GM23338 (cell line): Measurements from ENCODE around the gene ADORA3. TPM values are rescaled to one million over a fixed set of nuclear protein-coding genes. Genes with fewer than 3 reads are reported as not detected.

Source experiments
- ATAC-seq: fragments of 200-7000 bp; cut with Tn5 transposase; 3 replicates; pipeline ENCODE4 v1.9.1; 2020
- DNase-seq: peaks from one replicate; pipeline ENCODE4 v3.0.0-alpha.2; 2015; ENCODE audit warnings: low spot score
- H2AFZ ChIP-seq: fragments of 200-600 bp; sonication (generic); 2 replicates; pipeline ENCODE4 v1.8.0; 2016; ENCODE audit warnings: antibody characterized with exemption, mild to moderate bottlenecking, moderate library complexity
- H3F3A ChIP-seq: fragments of 200-600 bp; sonication (generic); replicated peaks from 2 replicates; pipeline ENCODE4 v1.8.0; 2017; ENCODE audit warnings: antibody characterized with exemption, mixed run types, low read depth
- H3K27ac ChIP-seq: fragments of 200-600 bp; sonication (generic); 2 replicates; pipeline ENCODE4 v1.6.1; 2016; ENCODE audit warnings: low read depth
- H3K27me3 ChIP-seq: fragments of 200-600 bp; sonication (generic); 2 replicates; pipeline ENCODE4 v1.8.0; 2016; ENCODE audit warnings: mild to moderate bottlenecking, mixed run types, moderate library complexity; ENCODE audit not compliant: insufficient read depth
- H3K36me3 ChIP-seq: fragments of 200-600 bp; sonication (generic); 2 replicates; pipeline ENCODE4 v1.8.0; 2016; ENCODE audit warnings: mild to moderate bottlenecking; ENCODE audit not compliant: insufficient read depth
- H3K4me1 ChIP-seq: fragments of 200-600 bp; sonication (generic); 2 replicates; pipeline ENCODE4 v1.8.0; 2016; ENCODE audit warnings: mild to moderate bottlenecking, moderate library complexity; ENCODE audit not compliant: insufficient read depth
- H3K4me2 ChIP-seq: fragments of 200-600 bp; sonication (generic); 2 replicates; pipeline ENCODE4 v1.7.1; 2017; ENCODE audit warnings: mixed run types
- H3K4me3 ChIP-seq: fragments of 200-600 bp; sonication (generic); 2 replicates; pipeline ENCODE4 v1.6.1; 2016; ENCODE audit warnings: mixed run types
- H3K79me2 ChIP-seq: fragments of 200-600 bp; sonication (generic); replicated peaks from 2 replicates; pipeline ENCODE4 v1.8.0; 2017; ENCODE audit warnings: mild to moderate bottlenecking; ENCODE audit not compliant: insufficient read depth
- H3K9me2 ChIP-seq: fragments of 200-600 bp; sonication (generic); 2 replicates; pipeline ENCODE4 v1.8.0; 2017; ENCODE audit not compliant: insufficient read depth
- H4K20me1 ChIP-seq: fragments of 200-600 bp; sonication (generic); replicated peaks from 2 replicates; pipeline ENCODE4 v1.8.0; 2017; ENCODE audit warnings: mild to moderate bottlenecking; ENCODE audit not compliant: insufficient read depth
- H3K27ac Mint-ChIP-seq: 2 replicates; pipeline ENCODE4 v1.8.0; 2020; ENCODE audit warnings: inconsistent platforms, mild to moderate bottlenecking, moderate library complexity, mixed read lengths
- H3K27me3 Mint-ChIP-seq: 3 replicates; pipeline ENCODE4 v1.8.0; 2022; ENCODE audit warnings: low read depth, mild to moderate bottlenecking, moderate library complexity, mixed read lengths, inconsistent platforms; ENCODE audit not compliant: insufficient read depth, poor library complexity
- H3K36me3 Mint-ChIP-seq: 3 replicates; pipeline ENCODE4 v1.8.0; 2021; ENCODE audit warnings: low read depth, mild to moderate bottlenecking, inconsistent platforms, moderate library complexity, mixed read lengths
- H3K4me1 Mint-ChIP-seq: 3 replicates; pipeline ENCODE4 v1.8.0; 2020; ENCODE audit warnings: mild to moderate bottlenecking, inconsistent platforms, mixed read lengths
- H3K4me3 Mint-ChIP-seq: 3 replicates; pipeline ENCODE4 v1.8.0; 2021; ENCODE audit warnings: moderate library complexity, mild to moderate bottlenecking, inconsistent platforms, mixed read lengths
- H3K9me3 Mint-ChIP-seq: 3 replicates; pipeline ENCODE4 v1.8.0; 2020; ENCODE audit warnings: moderate library complexity, mild to moderate bottlenecking, inconsistent platforms, mixed read lengths
- CREB1 ChIP-seq: fragments of 250-450 bp; sonication (Bioruptor Pico); IDR thresholded peaks from 2 replicates; pipeline ENCODE4 v1.5.0; 2020; ENCODE audit warnings: low read depth, mild to moderate bottlenecking, moderate library complexity
- EZH2 ChIP-seq: fragments of 200-600 bp; sonication (generic); IDR thresholded peaks from one replicate; pipeline ENCODE4 v1.8.0; 2017; ENCODE audit warnings: antibody characterized with exemption, mild to moderate bottlenecking, low read depth; ENCODE audit not compliant: unreplicated experiment
- EZH2phosphoT487 ChIP-seq: fragments of 200-600 bp; sonication (generic); IDR thresholded peaks from one replicate; pipeline ENCODE4 v1.8.1; 2018; ENCODE audit warnings: antibody characterized with exemption; ENCODE audit not compliant: unreplicated experiment
- JUNB ChIP-seq: IDR thresholded peaks from one replicate; pipeline ENCODE4 v1.6.1; 2016; ENCODE audit warnings: antibody characterized with exemption; ENCODE audit not compliant: unreplicated experiment
- NANOG ChIP-seq: IDR thresholded peaks from 2 replicates; pipeline ENCODE4 v1.6.1; 2016; ENCODE audit warnings: antibody characterized with exemption, borderline replicate concordance
- POLR2AphosphoS5 ChIP-seq: IDR thresholded peaks from 2 replicates; pipeline ENCODE4 v1.6.1; 2016; ENCODE audit warnings: antibody characterized with exemption, low read depth
- STAT1 ChIP-seq: IDR thresholded peaks from one replicate; pipeline ENCODE4 v1.6.1; 2016; ENCODE audit warnings: antibody characterized with exemption; ENCODE audit not compliant: unreplicated experiment
- ZNF114 ChIP-seq: fragments of 250-450 bp; sonication (Bioruptor Pico); IDR thresholded peaks from 2 replicates; pipeline ENCODE4 v1.5.0; 2020; ENCODE audit warnings: mild to moderate bottlenecking, moderate library complexity
- ZNF331 ChIP-seq: fragments of 250-450 bp; sonication (Bioruptor Pico); IDR thresholded peaks from 2 replicates; pipeline ENCODE4 v1.5.0; 2020; ENCODE audit warnings: low read depth, mild to moderate bottlenecking, moderate library complexity
- polyA plus RNA-seq: library from polyadenylated mRNA; unstranded; fragments of >200 nt; fragmentation: Nextera tagmentation; extraction: Ambion mirVana; gene quantifications from 2 replicates; pipeline ENCODE4 v1.2.1, GENCODE V29; 2016
- total RNA-seq: library from RNA; depleted of rRNA; stranded (reverse); fragments of >200 nt; shearing (Covaris generic); gene quantifications from 2 replicates; pipeline ENCODE4 v1.2.3, GENCODE V29; 2014
- TF ChIP-seq, protein P1 (sequence below): IDR thresholded peaks from 2 replicates; pipeline ENCODE4 v1.6.1; 2016; ENCODE audit warnings: antibody characterized with exemption
- TF ChIP-seq, protein P2 (sequence below): IDR thresholded peaks from one replicate; pipeline ENCODE4 v1.6.1; 2018; ENCODE audit warnings: antibody characterized with exemption; ENCODE audit not compliant: unreplicated experiment
- TF ChIP-seq, protein P3 (sequence below), 2 experiments: fragments of 200-600 bp in 1 of 2; sonication (generic) in 1 of 2; conservative IDR thresholded peaks; 2 replicates each; pipeline versions ENCODE4 v1.5.1 to v1.6.1; 2016 to 2017; ENCODE audit warnings: antibody characterized with exemption in 2 of 2, low read depth in 2 of 2, mild to moderate bottlenecking in 2 of 2, moderate library complexity in 1 of 2
- TF ChIP-seq, protein P4 (sequence below): fragments of 250-450 bp; sonication (Bioruptor Pico); IDR thresholded peaks from 2 replicates; pipeline ENCODE4 v1.5.0; 2020; ENCODE audit warnings: mild to moderate bottlenecking, moderate library complexity

ADORA3 gene
- total and polyA plus RNA-seq, 2 experiments from 2014 or later, result not detected

DNA sequence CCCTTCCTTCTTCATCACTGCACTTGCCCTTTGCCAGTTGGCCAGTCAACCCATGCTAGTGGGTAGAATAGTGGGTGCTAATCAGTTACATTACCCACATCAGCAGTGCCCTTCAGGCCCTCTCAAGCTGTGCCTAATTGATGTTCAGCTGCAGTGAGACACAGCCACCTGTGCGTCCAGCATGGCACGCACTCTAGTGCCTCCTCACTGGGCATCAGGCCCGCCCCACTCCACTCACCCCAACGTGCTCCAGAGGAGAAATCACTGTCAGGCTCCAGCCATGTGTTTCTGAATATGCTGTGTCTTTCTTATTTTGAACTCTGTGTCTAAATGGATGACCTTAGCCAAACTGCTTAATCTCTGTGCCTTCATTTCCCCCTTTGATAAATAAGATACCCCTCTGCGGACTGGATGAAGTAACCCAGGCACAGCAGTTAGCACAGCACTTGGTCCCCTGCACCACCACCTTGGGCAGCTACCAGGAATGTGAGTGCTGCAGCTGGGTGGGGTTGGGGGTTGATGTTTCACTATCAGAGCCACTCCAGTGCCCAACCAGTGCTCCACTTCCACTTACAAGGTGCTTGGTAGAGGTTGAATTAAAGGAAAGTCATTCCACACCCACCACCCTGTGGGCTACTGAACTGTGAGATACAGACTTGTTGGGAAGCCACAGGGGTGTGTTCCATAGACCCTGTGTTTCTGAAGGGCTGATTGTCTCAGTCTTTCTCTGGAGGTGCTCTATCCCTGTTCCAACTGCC is 8.9 kb upstream of the ADORA3 start:
- H3K79me2 ChIP-seq, result no peaks in the 10 kb centered on the region
- no peak overlapping the region for H2AFZ ChIP-seq
- H3K27me3 ChIP-seq, result peaks cover 11% of the 10 kb centered on the region; the same call in 1 of the 2 replicates
- no peaks in the 10 kb centered on the region for H3K9me2 ChIP-seq
- H3K4me3 ChIP-seq, result no peak overlapping the region
- no peaks in the 10 kb centered on the region; the same call in 1 of the 2 replicates for H3F3A ChIP-seq
- H4K20me1 ChIP-seq, result no peaks in the 10 kb centered on the region
- H3K27ac ChIP-seq, result no peak overlapping the region
- H3K36me3 ChIP-seq, result no peaks in the 10 kb centered on the region
- Mint-ChIP-seq H3K27me3 (peaks cover 12% of the 10 kb centered on the region), H3K9me3 (no peaks in the 10 kb centered on the region), H3K27ac (no peak overlapping the region), H3K36me3 (no peaks in the 10 kb centered on the region), H3K4me3 (no peak overlapping the region), H3K4me1 (peaks cover 13% of the 10 kb centered on the region)
- DNase-seq, result no peak
- ATAC-seq, result no peak
- peaks cover 15% of the 10 kb centered on the region for H3K4me1 ChIP-seq
- TF ChIP-seq, protein P1, sequence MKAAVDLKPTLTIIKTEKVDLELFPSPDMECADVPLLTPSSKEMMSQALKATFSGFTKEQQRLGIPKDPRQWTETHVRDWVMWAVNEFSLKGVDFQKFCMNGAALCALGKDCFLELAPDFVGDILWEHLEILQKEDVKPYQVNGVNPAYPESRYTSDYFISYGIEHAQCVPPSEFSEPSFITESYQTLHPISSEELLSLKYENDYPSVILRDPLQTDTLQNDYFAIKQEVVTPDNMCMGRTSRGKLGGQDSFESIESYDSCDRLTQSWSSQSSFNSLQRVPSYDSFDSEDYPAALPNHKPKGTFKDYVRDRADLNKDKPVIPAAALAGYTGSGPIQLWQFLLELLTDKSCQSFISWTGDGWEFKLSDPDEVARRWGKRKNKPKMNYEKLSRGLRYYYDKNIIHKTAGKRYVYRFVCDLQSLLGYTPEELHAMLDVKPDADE, result no peak
- no peak for TF ChIP-seq STAT1
- no peak for TF ChIP-seq NANOG
- TF ChIP-seq, protein P2, sequence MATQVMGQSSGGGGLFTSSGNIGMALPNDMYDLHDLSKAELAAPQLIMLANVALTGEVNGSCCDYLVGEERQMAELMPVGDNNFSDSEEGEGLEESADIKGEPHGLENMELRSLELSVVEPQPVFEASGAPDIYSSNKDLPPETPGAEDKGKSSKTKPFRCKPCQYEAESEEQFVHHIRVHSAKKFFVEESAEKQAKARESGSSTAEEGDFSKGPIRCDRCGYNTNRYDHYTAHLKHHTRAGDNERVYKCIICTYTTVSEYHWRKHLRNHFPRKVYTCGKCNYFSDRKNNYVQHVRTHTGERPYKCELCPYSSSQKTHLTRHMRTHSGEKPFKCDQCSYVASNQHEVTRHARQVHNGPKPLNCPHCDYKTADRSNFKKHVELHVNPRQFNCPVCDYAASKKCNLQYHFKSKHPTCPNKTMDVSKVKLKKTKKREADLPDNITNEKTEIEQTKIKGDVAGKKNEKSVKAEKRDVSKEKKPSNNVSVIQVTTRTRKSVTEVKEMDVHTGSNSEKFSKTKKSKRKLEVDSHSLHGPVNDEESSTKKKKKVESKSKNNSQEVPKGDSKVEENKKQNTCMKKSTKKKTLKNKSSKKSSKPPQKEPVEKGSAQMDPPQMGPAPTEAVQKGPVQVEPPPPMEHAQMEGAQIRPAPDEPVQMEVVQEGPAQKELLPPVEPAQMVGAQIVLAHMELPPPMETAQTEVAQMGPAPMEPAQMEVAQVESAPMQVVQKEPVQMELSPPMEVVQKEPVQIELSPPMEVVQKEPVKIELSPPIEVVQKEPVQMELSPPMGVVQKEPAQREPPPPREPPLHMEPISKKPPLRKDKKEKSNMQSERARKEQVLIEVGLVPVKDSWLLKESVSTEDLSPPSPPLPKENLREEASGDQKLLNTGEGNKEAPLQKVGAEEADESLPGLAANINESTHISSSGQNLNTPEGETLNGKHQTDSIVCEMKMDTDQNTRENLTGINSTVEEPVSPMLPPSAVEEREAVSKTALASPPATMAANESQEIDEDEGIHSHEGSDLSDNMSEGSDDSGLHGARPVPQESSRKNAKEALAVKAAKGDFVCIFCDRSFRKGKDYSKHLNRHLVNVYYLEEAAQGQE, result no peak
- no peak for TF ChIP-seq EZH2
- TF ChIP-seq, protein P3, sequence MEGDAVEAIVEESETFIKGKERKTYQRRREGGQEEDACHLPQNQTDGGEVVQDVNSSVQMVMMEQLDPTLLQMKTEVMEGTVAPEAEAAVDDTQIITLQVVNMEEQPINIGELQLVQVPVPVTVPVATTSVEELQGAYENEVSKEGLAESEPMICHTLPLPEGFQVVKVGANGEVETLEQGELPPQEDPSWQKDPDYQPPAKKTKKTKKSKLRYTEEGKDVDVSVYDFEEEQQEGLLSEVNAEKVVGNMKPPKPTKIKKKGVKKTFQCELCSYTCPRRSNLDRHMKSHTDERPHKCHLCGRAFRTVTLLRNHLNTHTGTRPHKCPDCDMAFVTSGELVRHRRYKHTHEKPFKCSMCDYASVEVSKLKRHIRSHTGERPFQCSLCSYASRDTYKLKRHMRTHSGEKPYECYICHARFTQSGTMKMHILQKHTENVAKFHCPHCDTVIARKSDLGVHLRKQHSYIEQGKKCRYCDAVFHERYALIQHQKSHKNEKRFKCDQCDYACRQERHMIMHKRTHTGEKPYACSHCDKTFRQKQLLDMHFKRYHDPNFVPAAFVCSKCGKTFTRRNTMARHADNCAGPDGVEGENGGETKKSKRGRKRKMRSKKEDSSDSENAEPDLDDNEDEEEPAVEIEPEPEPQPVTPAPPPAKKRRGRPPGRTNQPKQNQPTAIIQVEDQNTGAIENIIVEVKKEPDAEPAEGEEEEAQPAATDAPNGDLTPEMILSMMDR (conservative IDR thresholded peaks at IDR 0.05; ENCODE audit: low read depth in 2 of 2), result no peak
- no peak for TF ChIP-seq ZNF331 (CRISPR knock-in tag)
- TF ChIP-seq CREB1 (CRISPR knock-in tag), result no peak
- TF ChIP-seq, protein P4, sequence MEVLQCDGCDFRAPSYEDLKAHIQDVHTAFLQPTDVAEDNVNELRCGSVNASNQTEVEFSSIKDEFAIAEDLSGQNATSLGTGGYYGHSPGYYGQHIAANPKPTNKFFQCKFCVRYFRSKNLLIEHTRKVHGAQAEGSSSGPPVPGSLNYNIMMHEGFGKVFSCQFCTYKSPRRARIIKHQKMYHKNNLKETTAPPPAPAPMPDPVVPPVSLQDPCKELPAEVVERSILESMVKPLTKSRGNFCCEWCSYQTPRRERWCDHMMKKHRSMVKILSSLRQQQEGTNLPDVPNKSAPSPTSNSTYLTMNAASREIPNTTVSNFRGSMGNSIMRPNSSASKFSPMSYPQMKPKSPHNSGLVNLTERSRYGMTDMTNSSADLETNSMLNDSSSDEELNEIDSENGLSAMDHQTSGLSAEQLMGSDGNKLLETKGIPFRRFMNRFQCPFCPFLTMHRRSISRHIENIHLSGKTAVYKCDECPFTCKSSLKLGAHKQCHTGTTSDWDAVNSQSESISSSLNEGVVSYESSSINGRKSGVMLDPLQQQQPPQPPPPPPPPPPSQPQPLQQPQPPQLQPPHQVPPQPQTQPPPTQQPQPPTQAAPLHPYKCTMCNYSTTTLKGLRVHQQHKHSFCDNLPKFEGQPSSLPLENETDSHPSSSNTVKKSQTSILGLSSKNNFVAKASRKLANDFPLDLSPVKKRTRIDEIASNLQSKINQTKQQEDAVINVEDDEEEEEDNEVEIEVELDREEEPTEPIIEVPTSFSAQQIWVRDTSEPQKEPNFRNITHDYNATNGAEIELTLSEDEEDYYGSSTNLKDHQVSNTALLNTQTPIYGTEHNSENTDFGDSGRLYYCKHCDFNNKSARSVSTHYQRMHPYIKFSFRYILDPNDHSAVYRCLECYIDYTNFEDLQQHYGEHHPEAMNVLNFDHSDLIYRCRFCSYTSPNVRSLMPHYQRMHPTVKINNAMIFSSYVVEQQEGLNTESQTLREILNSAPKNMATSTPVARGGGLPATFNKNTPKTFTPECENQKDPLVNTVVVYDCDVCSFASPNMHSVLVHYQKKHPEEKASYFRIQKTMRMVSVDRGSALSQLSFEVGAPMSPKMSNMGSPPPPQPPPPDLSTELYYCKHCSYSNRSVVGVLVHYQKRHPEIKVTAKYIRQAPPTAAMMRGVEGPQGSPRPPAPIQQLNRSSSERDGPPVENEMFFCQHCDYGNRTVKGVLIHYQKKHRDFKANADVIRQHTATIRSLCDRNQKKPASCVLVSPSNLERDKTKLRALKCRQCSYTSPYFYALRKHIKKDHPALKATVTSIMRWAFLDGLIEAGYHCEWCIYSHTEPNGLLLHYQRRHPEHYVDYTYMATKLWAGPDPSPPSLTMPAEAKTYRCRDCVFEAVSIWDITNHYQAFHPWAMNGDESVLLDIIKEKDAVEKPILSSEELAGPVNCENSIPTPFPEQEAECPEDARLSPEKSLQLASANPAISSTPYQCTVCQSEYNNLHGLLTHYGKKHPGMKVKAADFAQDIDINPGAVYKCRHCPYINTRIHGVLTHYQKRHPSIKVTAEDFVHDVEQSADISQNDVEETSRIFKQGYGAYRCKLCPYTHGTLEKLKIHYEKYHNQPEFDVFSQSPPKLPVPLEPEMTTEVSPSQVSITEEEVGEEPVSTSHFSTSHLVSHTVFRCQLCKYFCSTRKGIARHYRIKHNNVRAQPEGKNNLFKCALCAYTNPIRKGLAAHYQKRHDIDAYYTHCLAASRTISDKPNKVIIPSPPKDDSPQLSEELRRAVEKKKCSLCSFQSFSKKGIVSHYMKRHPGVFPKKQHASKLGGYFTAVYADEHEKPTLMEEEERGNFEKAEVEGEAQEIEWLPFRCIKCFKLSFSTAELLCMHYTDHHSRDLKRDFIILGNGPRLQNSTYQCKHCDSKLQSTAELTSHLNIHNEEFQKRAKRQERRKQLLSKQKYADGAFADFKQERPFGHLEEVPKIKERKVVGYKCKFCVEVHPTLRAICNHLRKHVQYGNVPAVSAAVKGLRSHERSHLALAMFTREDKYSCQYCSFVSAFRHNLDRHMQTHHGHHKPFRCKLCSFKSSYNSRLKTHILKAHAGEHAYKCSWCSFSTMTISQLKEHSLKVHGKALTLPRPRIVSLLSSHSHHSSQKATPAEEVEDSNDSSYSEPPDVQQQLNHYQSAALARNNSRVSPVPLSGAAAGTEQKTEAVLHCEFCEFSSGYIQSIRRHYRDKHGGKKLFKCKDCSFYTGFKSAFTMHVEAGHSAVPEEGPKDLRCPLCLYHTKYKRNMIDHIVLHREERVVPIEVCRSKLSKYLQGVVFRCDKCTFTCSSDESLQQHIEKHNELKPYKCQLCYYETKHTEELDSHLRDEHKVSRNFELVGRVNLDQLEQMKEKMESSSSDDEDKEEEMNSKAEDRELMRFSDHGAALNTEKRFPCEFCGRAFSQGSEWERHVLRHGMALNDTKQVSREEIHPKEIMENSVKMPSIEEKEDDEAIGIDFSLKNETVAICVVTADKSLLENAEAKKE, result no peak
- TF ChIP-seq JUNB, result no peak
- no peak for TF ChIP-seq POLR2AphosphoS5
- no peak for TF ChIP-seq EZH2phosphoT487
- no peak for TF ChIP-seq ZNF114 (CRISPR knock-in tag)
- H3K4me2 ChIP-seq, result no peak overlapping the region
